Pulmonary artery endothelial cell (primary cell): ENCODE results near the gene EIF3B. TPM values are rescaled to one million over a fixed set of nuclear protein-coding genes. Genes with fewer than 3 reads are reported as not detected.
"Not testable (repeated sequence)": the region's sequence is repeated elsewhere in the genome, so short reads cannot be mapped to it uniquely, and the experiment has no call there.

Experiments used
- DNase-seq: peaks from one replicate; pipeline ENCODE4 v3.0.0-alpha.2; 2011; ENCODE audit warnings: low read depth, low spot score
- total RNA-seq: library from RNA; depleted of rRNA; stranded (reverse); fragments of >200 nt; gene quantifications from 2 replicates; pipeline ENCODE4 v1.2.3, GENCODE V29; 2014

EIF3B gene
- total RNA-seq, 1 donor from 2014 or later = 280 TPM

GRCh38 chr7:2347351-2348063 lies 7.1 kb upstream of the EIF3B start:
- DNase-seq = not testable (repeated sequence)

- DNase-seq = no peak
Measured at GRCh38 chr7:2350055-2350454, 4.6 kb upstream of the EIF3B start.

- no peak for DNase-seq
Measured at GRCh38 chr7:2350861-2351260, 3.8 kb upstream of the EIF3B start.

GRCh38 chr7:2353113-2353935 lies 1.3 kb upstream of the EIF3B start:
- DNase-seq = no peak

GRCh38 chr7:2353936-2354185 lies 766 bp upstream of the EIF3B start:
- peak; percentile 44 for DNase-seq

GRCh38 chr7:2354939-2355704 lies 495 bp downstream of the EIF3B start:
- DNase-seq = no peak

- no peak for DNase-seq
Measured at GRCh38 chr7:2355705-2356008, 1.0 kb downstream of the EIF3B start.

- DNase-seq = no peak
Measured at GRCh38 chr7:2357165-2357564, 2.5 kb downstream of the EIF3B start.

GRCh38 chr7:2357571-2357970 lies 2.9 kb downstream of the EIF3B start:
- DNase-seq = no peak

GRCh38 chr7:2358968-2359527 lies 4.4 kb downstream of the EIF3B start:
- DNase-seq = no peak

GRCh38 chr7:2359610-2360009 lies 5.0 kb downstream of the EIF3B start:
- DNase-seq = no peak

- no peak for DNase-seq
Measured at GRCh38 chr7:2360796-2361195, 6.2 kb downstream of the EIF3B start.

- no peak for DNase-seq
Measured at GRCh38 chr7:2362385-2363088, 7.9 kb downstream of the EIF3B start.

GRCh38 chr7:2369139-2369538 lies 14.5 kb downstream of the EIF3B start:
- no peak for DNase-seq

GRCh38 chr7:2371329-2371728 lies 16.7 kb downstream of the EIF3B start:
- DNase-seq = no peak

- no peak for DNase-seq
Measured at GRCh38 chr7:2372724-2373123, 18.1 kb downstream of the EIF3B start.

- DNase-seq = no peak
Measured at GRCh38 chr7:2373124-2373556, 18.5 kb downstream of the EIF3B start.

GRCh38 chr7:2373646-2374045 lies 19.0 kb downstream of the EIF3B start:
- no peak for DNase-seq

GRCh38 chr7:2374401-2374800 lies 19.8 kb downstream of the EIF3B start:
- DNase-seq = no peak

GRCh38 chr7:2374830-2375728 lies 20.5 kb downstream of the EIF3B start:
- no peak for DNase-seq
